ENCODE data around the gene R3HDM2.

The R3HDM2 gene

GRCh38 chr12:57460468-57460784 lies 29.6 kb upstream of the R3HDM2 start:
- Mint-ChIP-seq H3K27ac (peak overlapping the region; percentile 35), H3K4me1 (ENCODE audit: low read depth) (peaks cover 36% of the 10 kb centered on the region), H3K27me3 (no peaks in the 10 kb centered on the region)

GRCh38 chr12:57459750-57460467 lies 29.1 kb upstream of the R3HDM2 start, which contains the start of gene GLI1:
Gene GLI1 (plus strand): TSS chr12:57459785. CDS start chr12:57463692, 3,907 bp downstream.
- no peaks in the 10 kb centered on the region for H3K9me3 Mint-ChIP-seq (ENCODE audit: low read depth)
- peaks cover 36% of the 10 kb centered on the region for H3K4me1 Mint-ChIP-seq (ENCODE audit: low read depth)
- H3K36me3 Mint-ChIP-seq = no peaks in the 10 kb centered on the region
- peak within 1 kb of the TSS; percentile 95 for H3K4me3 Mint-ChIP-seq
- no peaks in the 10 kb centered on the region for H3K27me3 Mint-ChIP-seq
- H3K27ac Mint-ChIP-seq = peak within 1 kb of the TSS; percentile 95

More at GRCh38 chr12:57460468-57460784, 29.6 kb upstream of the R3HDM2 start:
- Mint-ChIP-seq H3K9me3 (ENCODE audit: low read depth) (no peaks in the 10 kb centered on the region), H3K36me3 (no peaks in the 10 kb centered on the region), H3K4me3 (peak overlapping the region; percentile 89)

GRCh38 chr12:57459055-57459749 lies 28.4 kb upstream of the R3HDM2 start:
- peak overlapping the region; percentile 95 for H3K4me3 Mint-ChIP-seq
- H3K27ac Mint-ChIP-seq = peak overlapping the region; percentile 95
- no peaks in the 10 kb centered on the region for H3K9me3 Mint-ChIP-seq (ENCODE audit: low read depth)
- no peaks in the 10 kb centered on the region for H3K36me3 Mint-ChIP-seq
- peaks cover 36% of the 10 kb centered on the region for H3K4me1 Mint-ChIP-seq (ENCODE audit: low read depth)
- no peaks in the 10 kb centered on the region for H3K27me3 Mint-ChIP-seq

- peak overlapping the region; percentile 95 for H3K27ac Mint-ChIP-seq
- H3K4me1 Mint-ChIP-seq (ENCODE audit: low read depth) = peaks cover 32% of the 10 kb centered on the region
- H3K36me3 Mint-ChIP-seq = no peaks in the 10 kb centered on the region
- H3K4me3 Mint-ChIP-seq = peak overlapping the region; percentile 95
- no peaks in the 10 kb centered on the region for H3K9me3 Mint-ChIP-seq (ENCODE audit: low read depth)
- H3K27me3 Mint-ChIP-seq = no peaks in the 10 kb centered on the region
Measured at GRCh38 chr12:57458665-57459054, 27.8 kb upstream of the R3HDM2 start.

- H3K27me3 Mint-ChIP-seq = no peaks in the 10 kb centered on the region
- peaks cover 30% of the 10 kb centered on the region for H3K4me1 Mint-ChIP-seq (ENCODE audit: low read depth)
- H3K27ac Mint-ChIP-seq = no peak overlapping the region
- H3K36me3 Mint-ChIP-seq = no peaks in the 10 kb centered on the region
- no peak overlapping the region for H3K4me3 Mint-ChIP-seq
- H3K9me3 Mint-ChIP-seq (ENCODE audit: low read depth) = no peaks in the 10 kb centered on the region
Measured at GRCh38 chr12:57456737-57457490, 26.1 kb upstream of the R3HDM2 start.

- peak overlapping the region; percentile 58 for H3K27ac Mint-ChIP-seq
- peak overlapping the region; percentile 76 for H3K4me3 Mint-ChIP-seq
- peaks cover 28% of the 10 kb centered on the region for H3K4me1 Mint-ChIP-seq (ENCODE audit: low read depth)
- no peaks in the 10 kb centered on the region for H3K27me3 Mint-ChIP-seq
- H3K36me3 Mint-ChIP-seq = no peaks in the 10 kb centered on the region
- no peaks in the 10 kb centered on the region for H3K9me3 Mint-ChIP-seq (ENCODE audit: low read depth)
Measured at GRCh38 chr12:57456145-57456700, 25.4 kb upstream of the R3HDM2 start.

- Mint-ChIP-seq H3K27me3 (no peaks in the 10 kb centered on the region), H3K4me1 (ENCODE audit: low read depth) (peaks cover 26% of the 10 kb centered on the region), H3K9me3 (ENCODE audit: low read depth) (no peaks in the 10 kb centered on the region), H3K4me3 (peak overlapping the region; percentile 76), H3K27ac (peak overlapping the region; percentile 58), H3K36me3 (no peaks in the 10 kb centered on the region)
Measured at GRCh38 chr12:57455374-57456144, 24.7 kb upstream of the R3HDM2 start.

GRCh38 chr12:57454566-57455373 lies 23.9 kb upstream of the R3HDM2 start, which contains the start of gene INHBE:
Gene INHBE (plus strand): TSS chr12:57455307. CDS start chr12:57455537, 230 bp downstream.
- no peaks in the 10 kb centered on the region for H3K36me3 Mint-ChIP-seq
- peak within 1 kb of the TSS; percentile 76 for H3K4me3 Mint-ChIP-seq
- H3K27ac Mint-ChIP-seq = peak within 1 kb of the TSS; percentile 58
- H3K9me3 Mint-ChIP-seq (ENCODE audit: low read depth) = no peaks in the 10 kb centered on the region
- no peaks in the 10 kb centered on the region for H3K27me3 Mint-ChIP-seq
- peaks cover 22% of the 10 kb centered on the region for H3K4me1 Mint-ChIP-seq (ENCODE audit: low read depth)

- Mint-ChIP-seq H3K36me3 (no peaks in the 10 kb centered on the region), H3K4me3 (no peak overlapping the region), H3K4me1 (ENCODE audit: low read depth) (peaks cover 18% of the 10 kb centered on the region), H3K9me3 (ENCODE audit: low read depth) (no peaks in the 10 kb centered on the region), H3K27me3 (no peaks in the 10 kb centered on the region), H3K27ac (no peak overlapping the region)
Measured at GRCh38 chr12:57454213-57454565, 23.3 kb upstream of the R3HDM2 start.

- Mint-ChIP-seq H3K9me3 (ENCODE audit: low read depth) (no peaks in the 10 kb centered on the region), H3K4me3 (no peak overlapping the region), H3K27me3 (no peaks in the 10 kb centered on the region), H3K4me1 (ENCODE audit: low read depth) (peaks cover 9% of the 10 kb centered on the region), H3K36me3 (no peaks in the 10 kb centered on the region), H3K27ac (no peak overlapping the region)
Measured at GRCh38 chr12:57452937-57453509, 22.2 kb upstream of the R3HDM2 start.

GRCh38 chr12:57452181-57452936 lies 21.5 kb upstream of the R3HDM2 start:
- no peaks in the 10 kb centered on the region for H3K9me3 Mint-ChIP-seq (ENCODE audit: low read depth)
- H3K4me1 Mint-ChIP-seq (ENCODE audit: low read depth) = peaks cover 9% of the 10 kb centered on the region
- H3K4me3 Mint-ChIP-seq = no peak overlapping the region
- peak overlapping the region; percentile 10 for H3K27ac Mint-ChIP-seq
- no peaks in the 10 kb centered on the region for H3K36me3 Mint-ChIP-seq
- H3K27me3 Mint-ChIP-seq = no peaks in the 10 kb centered on the region

- peaks cover 9% of the 10 kb centered on the region for H3K4me1 Mint-ChIP-seq (ENCODE audit: low read depth)
- no peak overlapping the region for H3K4me3 Mint-ChIP-seq
- H3K27ac Mint-ChIP-seq = no peak overlapping the region
- H3K9me3 Mint-ChIP-seq (ENCODE audit: low read depth) = no peaks in the 10 kb centered on the region
- H3K27me3 Mint-ChIP-seq = no peaks in the 10 kb centered on the region
- no peaks in the 10 kb centered on the region for H3K36me3 Mint-ChIP-seq
Measured at GRCh38 chr12:57451233-57451778, 20.5 kb upstream of the R3HDM2 start.

- Mint-ChIP-seq H3K4me3 (no peak overlapping the region), H3K36me3 (no peaks in the 10 kb centered on the region), H3K4me1 (ENCODE audit: low read depth) (peaks cover 5% of the 10 kb centered on the region), H3K27ac (no peak overlapping the region), H3K9me3 (ENCODE audit: low read depth) (no peaks in the 10 kb centered on the region), H3K27me3 (no peaks in the 10 kb centered on the region)
Measured at GRCh38 chr12:57450057-57450456, 19.2 kb upstream of the R3HDM2 start.

All from activated naive CD8-positive, alpha-beta T cell (primary cell).